Liver (tissue), 9 donors: ENCODE results near the gene GPR15. TPM values are rescaled to one million over a fixed set of nuclear protein-coding genes. Genes with fewer than 3 reads are reported as not detected.

Source experiments
- DNase-seq: peaks from one replicate; pipeline ENCODE4 v3.0.0-alpha.2; 2017; ENCODE audit warnings: low spot score
- H3K27ac ChIP-seq, 2 donors: one replicate each; pipeline ENCODE4 v1.7.0; 2013; ENCODE audit warnings: inconsistent platforms in 2 of 2, low read length in 2 of 2, control low read depth in 1 of 2, low read depth in 1 of 2, mild to moderate bottlenecking in 1 of 2
- H3K27me3 ChIP-seq, 4 donors: one replicate each; pipeline versions ENCODE4 v1.6.1 to v1.7.0; 2013; ENCODE audit warnings: low read length in 3 of 4, inconsistent platforms in 1 of 4, mild to moderate bottlenecking in 1 of 4, moderate library complexity in 1 of 4; ENCODE audit not compliant: control insufficient read depth in 4 of 4, insufficient read depth in 4 of 4
- H3K36me3 ChIP-seq, 4 donors: one replicate each; pipeline versions ENCODE4 v1.6.1 to v1.7.0; 2013; ENCODE audit warnings: low read length in 3 of 4, mild to moderate bottlenecking in 3 of 4, low read depth in 1 of 4, moderate library complexity in 1 of 4; ENCODE audit not compliant: control insufficient read depth in 4 of 4, insufficient read depth in 3 of 4
- H3K4me1 ChIP-seq, 4 donors: one replicate each; pipeline versions ENCODE4 v1.6.1 to v1.7.0; 2013; ENCODE audit warnings: low read length in 3 of 4, mild to moderate bottlenecking in 3 of 4, moderate library complexity in 1 of 4; ENCODE audit not compliant: control insufficient read depth in 4 of 4, insufficient read depth in 4 of 4
- H3K4me3 ChIP-seq, 3 donors: one replicate each; pipeline versions ENCODE4 v1.6.1 to v1.7.0; 2013; ENCODE audit warnings: low read length in 3 of 3, control low read depth in 1 of 3, low read depth in 1 of 3, mild to moderate bottlenecking in 1 of 3
- H3K9ac ChIP-seq, 2 donors: one replicate each; pipeline ENCODE4 v1.7.0; 2013; ENCODE audit warnings: low read length in 2 of 2, mild to moderate bottlenecking in 2 of 2, moderate library complexity in 2 of 2, control low read depth in 1 of 2, low read depth in 1 of 2
- H3K9me3 ChIP-seq, 4 donors: one replicate each; pipeline versions ENCODE4 v1.6.1 to v1.7.0; 2013; ENCODE audit warnings: low read length in 3 of 4; ENCODE audit not compliant: control insufficient read depth in 4 of 4
- ATF3 ChIP-seq: IDR thresholded peaks from 2 replicates; pipeline ENCODE4 v1.6.1; 2016; ENCODE audit warnings: antibody characterized with exemption
- EGR1 ChIP-seq, 2 donors: IDR thresholded peaks; 2 replicates each; pipeline ENCODE4 v1.6.1; 2016 to 2018; ENCODE audit warnings: antibody characterized with exemption in 2 of 2, low read depth in 2 of 2
- FOXA2 ChIP-seq: IDR thresholded peaks from 2 replicates; pipeline ENCODE4 v1.6.1; 2016; ENCODE audit warnings: antibody characterized with exemption
- GABPA ChIP-seq, 2 donors: IDR thresholded peaks in 1 of 2; conservative IDR thresholded peaks in 1 of 2; 2 replicates each; pipeline ENCODE4 v1.6.1; 2016; ENCODE audit warnings: antibody characterized with exemption in 2 of 2, mild to moderate bottlenecking in 1 of 2, moderate library complexity in 1 of 2
- HNF4A ChIP-seq, 2 donors: conservative IDR thresholded peaks; 2 replicates each; pipeline ENCODE4 v1.6.1; 2016; ENCODE audit warnings: antibody characterized with exemption in 2 of 2, mild to moderate bottlenecking in 2 of 2
- HNF4G ChIP-seq: IDR thresholded peaks from 2 replicates; pipeline ENCODE4 v1.6.1; 2016; ENCODE audit warnings: antibody characterized with exemption
- JUND ChIP-seq, 2 donors: IDR thresholded peaks; 2 replicates each; pipeline ENCODE4 v1.6.1; 2016; ENCODE audit warnings: antibody characterized with exemption in 2 of 2
- RAD21 ChIP-seq, 2 donors: IDR thresholded peaks; 2 replicates each; pipeline ENCODE4 v1.6.1; 2016; ENCODE audit warnings: antibody characterized with exemption in 2 of 2, mild to moderate bottlenecking in 2 of 2
- REST ChIP-seq: IDR thresholded peaks from 2 replicates; pipeline ENCODE4 v1.6.1; 2016; ENCODE audit warnings: antibody characterized with exemption, mild to moderate bottlenecking
- RXRA ChIP-seq, 2 donors: IDR thresholded peaks; 2 replicates each; pipeline ENCODE4 v1.6.1; 2017 to 2018; ENCODE audit warnings: antibody characterized with exemption in 2 of 2, mild to moderate bottlenecking in 1 of 2
- SP1 ChIP-seq: IDR thresholded peaks from 2 replicates; pipeline ENCODE4 v1.6.1; 2018; ENCODE audit warnings: antibody characterized with exemption, mild to moderate bottlenecking
- TAF1 ChIP-seq: conservative IDR thresholded peaks from 2 replicates; pipeline ENCODE4 v1.6.1; 2016; ENCODE audit warnings: antibody characterized with exemption, mild to moderate bottlenecking
- YY1 ChIP-seq: IDR thresholded peaks from 2 replicates; pipeline ENCODE4 v1.6.1; 2016; ENCODE audit warnings: antibody characterized with exemption, mild to moderate bottlenecking
- ZBTB33 ChIP-seq: IDR thresholded peaks from 2 replicates; pipeline ENCODE4 v1.6.1; 2016; ENCODE audit warnings: antibody characterized with exemption
- WGBS: extraction: QIAGEN DNeasy Blood & Tissue Kit; methylation state at CpG from one replicate; pipeline ENCODE4 v1.1.7; 2013; 5-methylcytosine and 5-hydroxymethylcytosine counted together
- polyA plus RNA-seq, 2 donors: library from polyadenylated mRNA; stranded (reverse) in 1 of 2; unstranded in 1 of 2; fragments of 200-250 nt in 1 of 2; fragments of >200 nt in 1 of 2; fragmentation: Nextera tagmentation in 1 of 2; extraction: Ambion mirVana in 1 of 2; gene quantifications; one replicate each; pipeline versions ENCODE4 v1.2.1 to v1.2.3, GENCODE V29; 2013 to 2015
- total RNA-seq, 2 donors: library from RNA; depleted of rRNA; stranded (reverse); fragments of >200 nt; gene quantifications; one replicate each; pipeline ENCODE4 v1.2.3, GENCODE V29; 2014
- donor health status: healthy.
- donor health status: healthy.
- donor health status: healthy.
- donor health status: healthy.
- donor health status: healthy.

The GPR15 gene
- total and polyA plus RNA-seq, 4 donors = 0.08 to 0.10 TPM; not detected in 2

GRCh38 chr3:98556164-98557130 lies 24.7 kb downstream of the GPR15 start:
- Histone ChIP-seq H3K4me1 (no peaks in the 10 kb centered on the region), H3K27ac (no peak overlapping the region), H3K27me3 (no peaks in the 10 kb centered on the region), H3K36me3 (no peaks in the 10 kb centered on the region), H3K4me3 (no peak overlapping the region), H3K9ac (no peak overlapping the region), H3K9me3 (no peaks in the 10 kb centered on the region)
- WGBS = 78% methylated on average over 7 of the region's 7 CpGs
- no peak for TF ChIP-seq FOXA2
- no peak for TF ChIP-seq ZBTB33
- no peak for TF ChIP-seq REST
- TF ChIP-seq HNF4G = no peak
- TF ChIP-seq RAD21 (IDR thresholded peaks at IDR 0.05) = no peak
- TF ChIP-seq ATF3 = no peak
- TF ChIP-seq GABPA (IDR thresholded peaks at IDR 0.05 in 1 of 2, conservative IDR thresholded peaks at IDR 0.05 in 1 of 2) = no peak
- TF ChIP-seq HNF4A (conservative IDR thresholded peaks at IDR 0.05) = no peak
- TF ChIP-seq RXRA (IDR thresholded peaks at IDR 0.05) = no peak
- no peak for TF ChIP-seq YY1
- TF ChIP-seq SP1 = no peak
- no peak for TF ChIP-seq JUND (IDR thresholded peaks at IDR 0.05)
- TF ChIP-seq TAF1 = no peak
- DNase-seq = no peak

GRCh38 chr3:98557324-98558010 lies 25.7 kb downstream of the GPR15 start:
- Histone ChIP-seq H3K9ac (no peak overlapping the region), H3K27me3 (no peaks in the 10 kb centered on the region), H3K27ac (no peak overlapping the region), H3K9me3 (no peaks in the 10 kb centered on the region), H3K4me1 (no peaks in the 10 kb centered on the region), H3K36me3 (no peaks in the 10 kb centered on the region), H3K4me3 (no peak overlapping the region)
- TF ChIP-seq JUND (IDR thresholded peaks at IDR 0.05) (no peak), HNF4G (no peak), EGR1 (IDR thresholded peaks at IDR 0.05; ENCODE audit: low read depth in 2 of 2) (no peak), TAF1 (no peak)
- 74% methylated on average over 4 of the region's 4 CpGs for WGBS
- DNase-seq = no peak
